Measurements from ENCODE around the gene MT1X. TPM values are rescaled to one million over a fixed set of nuclear protein-coding genes. Genes with fewer than 3 reads are reported as not detected.
"Not testable (repeated sequence)": the region's sequence is repeated elsewhere in the genome, so short reads cannot be mapped to it uniquely, and the experiment has no call there.

The MT1X gene
- total and polyA plus RNA-seq, 2 experiments from 2014 or later: 39.8 to 127 TPM

GRCh38 chr16:56713794-56714193 lies 31.5 kb downstream of the MT1X start:
- Histone ChIP-seq H2AFZ (no peak overlapping the region), H3K4me1 (ENCODE audit: insufficient read depth) (no peaks in the 10 kb centered on the region), H3K27me3 (no peaks in the 10 kb centered on the region), H3K4me3 (no peak overlapping the region), H3K4me2 (no peak overlapping the region), H3K27ac (no peak overlapping the region), H3K79me2 (no peaks in the 10 kb centered on the region), H3K9me2 (replicated peaks; ENCODE audit: insufficient read depth) (no peaks in the 10 kb centered on the region), H3K9me3 (ENCODE audit: low read depth) (no peaks in the 10 kb centered on the region), H4K20me1 (ENCODE audit: insufficient read depth, poor library complexity, severe bottlenecking) (no peaks in the 10 kb centered on the region), H3K36me3 (replicated peaks; ENCODE audit: insufficient read depth, low read depth) (no peaks in the 10 kb centered on the region)
- whole genome bisulfite sequencing (ENCODE audit: low lambda C conversion rate, missing lambda C conversion rate): 91% methylated on average over 2 of the region's 2 CpGs
- TF ChIP-seq CTCF (IDR thresholded peaks at IDR 0.05; ENCODE audit: poor library complexity): no peak
- no peak for TF ChIP-seq EZH2phosphoT487 (IDR thresholded peaks at IDR 0.05; ENCODE audit: low read depth, severe bottlenecking, unreplicated experiment)
- TF ChIP-seq EZH2 (IDR thresholded peaks at IDR 0.05; ENCODE audit: borderline replicate concordance): no peak
- no peak for DNase-seq (ENCODE audit: low spot score)

- Histone ChIP-seq H3K9me3 (ENCODE audit: low read depth) (no peaks in the 10 kb centered on the region), H3K27ac (no peak overlapping the region), H3K4me2 (no peak overlapping the region), H2AFZ (no peak overlapping the region), H3K79me2 (no peaks in the 10 kb centered on the region), H3K27me3 (no peaks in the 10 kb centered on the region), H3K4me3 (no peak overlapping the region), H4K20me1 (ENCODE audit: insufficient read depth, poor library complexity, severe bottlenecking) (no peaks in the 10 kb centered on the region), H3K9me2 (replicated peaks; ENCODE audit: insufficient read depth) (no peaks in the 10 kb centered on the region), H3K36me3 (replicated peaks; ENCODE audit: insufficient read depth, low read depth) (no peaks in the 10 kb centered on the region), H3K4me1 (ENCODE audit: insufficient read depth) (no peaks in the 10 kb centered on the region)
- WGBS (ENCODE audit: low lambda C conversion rate, missing lambda C conversion rate): 57% methylated on average over 4 of the region's 4 CpGs
- TF ChIP-seq EZH2phosphoT487 (IDR thresholded peaks at IDR 0.05; ENCODE audit: low read depth, severe bottlenecking, unreplicated experiment) (no peak), CTCF (IDR thresholded peaks at IDR 0.05; ENCODE audit: poor library complexity) (no peak), EZH2 (IDR thresholded peaks at IDR 0.05; ENCODE audit: borderline replicate concordance) (no peak)
- DNase-seq (ENCODE audit: low spot score): no peak
Measured at GRCh38 chr16:56715126-56715525, 32.9 kb downstream of the MT1X start.

- H3K4me3 ChIP-seq: no peak overlapping the region
- TF ChIP-seq EZH2phosphoT487 (IDR thresholded peaks at IDR 0.05; ENCODE audit: low read depth, severe bottlenecking, unreplicated experiment) (no peak), CTCF (IDR thresholded peaks at IDR 0.05; ENCODE audit: poor library complexity) (no peak), EZH2 (IDR thresholded peaks at IDR 0.05; ENCODE audit: borderline replicate concordance) (no peak)
- 69% methylated on average over 3 of the region's 3 CpGs for whole genome bisulfite sequencing (ENCODE audit: low lambda C conversion rate, missing lambda C conversion rate)
- no peaks in the 10 kb centered on the region for H3K79me2 ChIP-seq
- H3K36me3 ChIP-seq (replicated peaks; ENCODE audit: insufficient read depth, low read depth): no peaks in the 10 kb centered on the region
- H2AFZ ChIP-seq: no peak overlapping the region
- DNase-seq (ENCODE audit: low spot score): no peak
- no peaks in the 10 kb centered on the region for H3K27me3 ChIP-seq
- H3K9me3 ChIP-seq (ENCODE audit: low read depth): no peaks in the 10 kb centered on the region
- no peaks in the 10 kb centered on the region for H4K20me1 ChIP-seq (ENCODE audit: insufficient read depth, poor library complexity, severe bottlenecking)
- no peaks in the 10 kb centered on the region for H3K9me2 ChIP-seq (replicated peaks; ENCODE audit: insufficient read depth)
- no peak overlapping the region for H3K27ac ChIP-seq
- H3K4me1 ChIP-seq (ENCODE audit: insufficient read depth): no peaks in the 10 kb centered on the region
- no peak overlapping the region for H3K4me2 ChIP-seq
Measured at GRCh38 chr16:56716761-56717160, 34.5 kb downstream of the MT1X start.

- WGBS (ENCODE audit: low lambda C conversion rate, missing lambda C conversion rate): 92% methylated on average over 2 of the region's 2 CpGs
- not testable (repeated sequence) for H2AFZ ChIP-seq; H3K27me3 ChIP-seq; H3K9me3 ChIP-seq (ENCODE audit: low read depth); H4K20me1 ChIP-seq (ENCODE audit: insufficient read depth, poor library complexity, severe bottlenecking); H3K4me1 ChIP-seq (ENCODE audit: insufficient read depth); H3K4me2 ChIP-seq; H3K27ac ChIP-seq; DNase-seq (ENCODE audit: low spot score); H3K36me3 ChIP-seq (replicated peaks; ENCODE audit: insufficient read depth, low read depth); H3K4me3 ChIP-seq; H3K79me2 ChIP-seq; H3K9me2 ChIP-seq (replicated peaks; ENCODE audit: insufficient read depth)
Measured at GRCh38 chr16:56717532-56717931, 35.3 kb downstream of the MT1X start.

Measured in hepatocyte (in vitro differentiated cells).